Measurements from ENCODE around the gene JRKL.

GRCh38 chr11:96393753-96394348, 4.0 kb downstream of the JRKL start:
- TF ChIP-seq EP300 (IDR thresholded peaks at IDR 0.05; ENCODE audit: borderline replicate concordance in 1 of 2, low read depth in 2 of 2, low read length in 2 of 2) (no peak), HDAC2 (IDR thresholded peaks at IDR 0.05; ENCODE audit: borderline replicate concordance in 1 of 2, low read depth in 2 of 2, low read length in 2 of 2) (no peak), CTCF (IDR thresholded peaks at IDR 0.05; ENCODE audit: control extremely low read depth in 1 of 3, insufficient read depth in 1 of 3, low read depth in 1 of 3, low read length in 3 of 3) (peak in 2 of 3 experiments; percentile 40 to 59; a peak in 2 of 4 replicates), POLR2A (IDR thresholded peaks at IDR 0.05; ENCODE audit: control extremely low read depth in 1 of 2, low read depth in 2 of 2, low read length in 2 of 2) (no peak), SIN3A (conservative IDR thresholded peaks at IDR 0.05 in 1 of 2, IDR thresholded peaks at IDR 0.05 in 1 of 2; ENCODE audit: low read depth in 1 of 2, low read length in 2 of 2) (no peak), MAFK (IDR thresholded peaks at IDR 0.05; ENCODE audit: low read depth, low read length) (0 out of 2 replicates have a peak, but pooled peaks have one; percentile 27), TAF1 (IDR thresholded peaks at IDR 0.05; ENCODE audit: low read depth, low read length) (no peak), YY1 (IDR thresholded peaks at IDR 0.05; ENCODE audit: low read depth, low read length) (no peak), CHD2 (IDR thresholded peaks at IDR 0.05; ENCODE audit: low read length) (no peak), MAX (IDR thresholded peaks at IDR 0.05) (no peak), ATF3 (IDR thresholded peaks at IDR 0.05; ENCODE audit: insufficient read depth, low read depth, low read length) (no peak)
